GM12874 (cell line): ENCODE results near the gene TNFRSF21.

Source experiments
- TF ChIP-seq, protein P1 (sequence below): IDR thresholded peaks from 2 replicates; pipeline ENCODE4 v1.5.1; 2011; ENCODE audit warnings: low read depth, mild to moderate bottlenecking, control low read depth, low read length, moderate library complexity; ENCODE audit not compliant: insufficient read depth

TNFRSF21 gene

DNA sequence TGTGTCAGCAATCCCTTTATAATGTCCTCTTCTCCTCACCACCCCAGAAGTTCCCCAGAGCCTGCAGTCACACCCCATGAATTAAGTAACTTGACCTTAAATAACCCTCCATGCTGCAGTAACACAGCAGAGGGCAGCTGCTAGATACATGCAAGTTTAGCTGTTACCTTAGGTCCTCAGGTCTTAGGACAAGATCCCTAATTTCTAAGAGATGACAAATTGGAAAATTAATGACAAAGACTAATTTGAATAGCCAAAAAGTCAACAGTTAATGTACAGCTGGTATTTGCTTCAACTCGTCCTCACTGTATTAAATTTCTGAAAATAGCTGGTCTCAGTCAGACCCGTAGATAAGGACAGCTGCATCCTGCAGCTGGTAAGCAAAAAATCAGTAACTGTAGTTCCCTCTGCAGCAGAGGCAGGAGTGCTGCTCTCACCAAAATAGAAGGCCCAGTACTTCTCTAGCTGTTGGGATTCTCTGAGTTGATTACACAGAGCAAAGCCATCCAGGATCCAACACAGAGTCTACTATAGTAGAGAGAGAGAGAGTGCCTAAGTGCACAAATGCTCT is 62.4 kb downstream of the TNFRSF21 start:
- TF ChIP-seq, protein P1, sequence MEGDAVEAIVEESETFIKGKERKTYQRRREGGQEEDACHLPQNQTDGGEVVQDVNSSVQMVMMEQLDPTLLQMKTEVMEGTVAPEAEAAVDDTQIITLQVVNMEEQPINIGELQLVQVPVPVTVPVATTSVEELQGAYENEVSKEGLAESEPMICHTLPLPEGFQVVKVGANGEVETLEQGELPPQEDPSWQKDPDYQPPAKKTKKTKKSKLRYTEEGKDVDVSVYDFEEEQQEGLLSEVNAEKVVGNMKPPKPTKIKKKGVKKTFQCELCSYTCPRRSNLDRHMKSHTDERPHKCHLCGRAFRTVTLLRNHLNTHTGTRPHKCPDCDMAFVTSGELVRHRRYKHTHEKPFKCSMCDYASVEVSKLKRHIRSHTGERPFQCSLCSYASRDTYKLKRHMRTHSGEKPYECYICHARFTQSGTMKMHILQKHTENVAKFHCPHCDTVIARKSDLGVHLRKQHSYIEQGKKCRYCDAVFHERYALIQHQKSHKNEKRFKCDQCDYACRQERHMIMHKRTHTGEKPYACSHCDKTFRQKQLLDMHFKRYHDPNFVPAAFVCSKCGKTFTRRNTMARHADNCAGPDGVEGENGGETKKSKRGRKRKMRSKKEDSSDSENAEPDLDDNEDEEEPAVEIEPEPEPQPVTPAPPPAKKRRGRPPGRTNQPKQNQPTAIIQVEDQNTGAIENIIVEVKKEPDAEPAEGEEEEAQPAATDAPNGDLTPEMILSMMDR, result no peak

DNA sequence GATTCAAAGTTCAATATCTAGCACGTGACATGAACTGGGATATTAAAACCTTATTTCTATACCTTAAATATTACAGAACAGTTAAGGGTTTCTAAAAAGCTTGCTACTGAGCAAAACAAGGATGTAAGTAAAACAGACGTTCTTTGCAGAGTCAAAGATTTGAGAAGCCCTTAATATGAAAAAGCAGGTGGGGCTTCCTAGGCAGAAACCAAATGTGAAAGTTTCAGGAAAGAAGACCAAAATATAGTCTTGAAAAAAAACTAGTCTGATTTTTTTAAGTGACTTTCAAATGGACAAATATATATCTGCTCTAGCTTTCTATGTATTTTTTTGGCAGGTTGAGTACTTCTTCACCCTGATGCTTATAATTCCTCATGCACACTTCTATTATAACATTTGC is 63.2 kb downstream of the TNFRSF21 start:
- TF ChIP-seq, protein P1, result no peak

DNA sequence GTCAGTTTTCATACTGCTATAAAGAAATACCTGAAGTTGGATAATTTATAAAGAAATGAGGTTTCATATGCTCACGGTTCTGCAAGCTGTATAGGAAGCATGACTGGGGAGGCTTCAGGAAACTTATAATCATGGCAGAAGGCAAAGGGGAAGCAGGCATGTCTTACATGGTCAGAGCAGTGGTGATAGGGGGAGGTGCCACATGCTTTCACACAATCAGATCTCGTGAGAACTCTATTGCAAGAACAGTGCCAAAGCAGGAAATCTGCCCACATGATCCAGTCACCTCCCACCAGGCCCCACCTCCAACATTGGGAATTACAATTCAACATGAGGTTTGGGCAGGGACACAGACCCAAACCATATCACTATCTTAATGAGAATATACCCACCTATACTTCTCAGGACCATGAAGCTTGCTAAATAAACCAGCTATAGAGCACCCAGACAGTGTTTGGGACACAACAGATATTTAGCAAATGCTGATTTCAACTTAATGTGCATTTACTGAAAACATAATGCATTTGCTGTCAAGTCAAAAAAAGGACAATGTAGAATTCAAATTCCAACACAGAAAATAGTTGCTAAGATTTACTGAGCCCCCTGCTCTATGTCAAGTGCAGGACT is 63.8 kb downstream of the TNFRSF21 start:
- TF ChIP-seq, protein P1, result no peak

DNA sequence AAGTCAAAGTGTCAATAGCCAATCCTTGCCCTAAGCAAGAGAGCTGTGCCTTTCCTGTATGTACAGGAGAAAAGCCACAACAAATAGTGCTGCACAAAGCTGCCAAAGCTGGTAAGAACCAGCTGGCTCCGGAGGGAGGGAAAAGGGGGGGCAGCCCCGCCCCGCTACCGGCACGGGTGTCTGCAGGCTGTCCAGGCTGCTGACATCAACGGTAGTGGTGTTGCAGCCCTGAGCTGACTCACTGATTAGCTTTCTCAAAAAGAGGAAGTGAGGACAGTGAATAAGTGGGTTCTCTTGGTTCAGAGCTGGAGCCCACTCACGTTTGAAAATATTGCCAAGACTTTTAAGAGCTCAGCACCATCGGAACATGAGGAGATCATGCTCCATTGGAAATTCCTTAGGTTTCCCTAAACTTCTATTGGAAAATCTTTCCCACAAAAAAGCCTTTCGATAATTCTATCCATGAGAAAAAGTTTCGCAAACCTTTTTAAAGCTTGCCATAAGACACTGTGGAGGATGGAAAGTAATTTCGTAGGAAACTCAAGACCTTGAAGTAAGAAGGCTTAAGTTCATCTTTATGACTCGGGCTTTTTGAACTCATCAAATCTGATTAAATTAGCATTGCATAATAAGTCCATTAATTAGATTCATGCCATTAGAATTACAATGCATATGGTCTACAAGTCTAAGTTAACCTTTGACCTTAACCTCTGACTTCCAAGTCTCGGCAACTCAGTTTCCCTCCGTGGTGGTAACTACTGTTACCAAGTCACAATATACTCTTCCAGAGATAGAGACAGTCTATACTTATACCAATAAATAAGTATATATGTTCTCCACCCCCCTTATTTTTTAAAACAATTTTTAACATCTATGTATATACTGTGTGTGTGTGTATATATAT is 67.0 kb downstream of the TNFRSF21 start:
- TF ChIP-seq, protein P1, result no peak

DNA sequence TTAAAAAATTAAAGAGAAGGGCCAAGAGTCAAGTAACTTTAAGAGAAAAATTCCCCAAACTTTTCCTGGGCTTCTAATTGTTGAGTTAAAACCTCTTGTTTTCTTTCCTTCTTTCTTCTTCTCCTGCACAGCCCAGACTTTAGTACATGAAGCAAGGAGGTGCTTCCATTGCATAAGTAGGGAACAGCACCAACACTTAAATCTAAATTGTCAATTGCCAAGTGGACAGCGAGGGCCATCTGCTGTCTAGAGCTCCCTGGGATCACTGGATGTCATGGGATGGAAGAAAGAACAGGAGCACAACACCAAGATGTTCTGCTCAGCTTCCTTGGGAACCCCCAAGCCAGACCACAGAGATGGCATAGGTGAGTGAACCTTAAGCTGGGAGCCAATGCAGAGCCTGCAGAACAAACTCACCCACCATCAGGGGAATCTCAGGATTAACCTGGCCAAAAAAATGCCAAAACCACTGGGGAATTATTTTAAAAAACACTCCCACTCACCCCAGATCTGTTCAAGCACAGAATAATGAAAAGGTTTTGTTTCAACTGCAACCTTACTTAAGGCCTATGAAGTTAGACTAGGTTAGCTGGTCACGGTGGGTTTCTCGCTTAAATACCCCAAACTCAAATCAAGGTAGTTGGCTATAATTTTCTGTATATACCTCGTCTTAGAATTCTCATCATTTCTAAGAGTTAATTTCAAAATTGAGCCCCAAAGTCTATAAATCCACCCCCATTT is 67.8 kb downstream of the TNFRSF21 start:
- TF ChIP-seq, protein P1, result no peak

DNA sequence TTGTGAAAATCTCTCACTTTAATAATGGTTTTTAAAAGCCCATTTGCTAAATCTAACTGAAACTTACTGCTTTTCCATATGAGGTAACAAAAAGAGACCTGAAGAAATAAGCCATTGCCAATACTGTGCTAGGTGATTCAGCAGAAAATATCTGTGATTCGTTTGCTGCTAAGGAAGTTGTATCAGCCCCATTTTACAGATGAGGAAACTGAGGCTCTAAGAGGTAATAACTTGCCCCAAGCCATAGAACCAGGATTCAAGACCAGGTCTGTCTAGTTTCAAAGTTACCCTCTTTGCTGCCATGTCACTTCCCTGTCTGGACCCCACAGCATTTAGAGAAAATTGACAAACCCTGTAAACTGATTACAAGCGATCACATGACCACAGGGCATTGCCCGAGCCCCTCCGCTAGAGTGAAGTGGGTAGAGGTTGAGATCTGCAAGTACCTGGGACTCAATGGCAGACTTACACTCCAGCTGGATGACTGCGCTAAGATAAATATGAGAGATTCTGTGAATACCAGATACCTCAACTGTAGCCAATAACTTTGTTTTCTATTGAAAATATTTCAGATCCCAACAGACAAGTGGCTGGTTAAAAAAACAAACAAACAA is 69.3 kb downstream of the TNFRSF21 start:
- TF ChIP-seq, protein P1, result no peak

DNA sequence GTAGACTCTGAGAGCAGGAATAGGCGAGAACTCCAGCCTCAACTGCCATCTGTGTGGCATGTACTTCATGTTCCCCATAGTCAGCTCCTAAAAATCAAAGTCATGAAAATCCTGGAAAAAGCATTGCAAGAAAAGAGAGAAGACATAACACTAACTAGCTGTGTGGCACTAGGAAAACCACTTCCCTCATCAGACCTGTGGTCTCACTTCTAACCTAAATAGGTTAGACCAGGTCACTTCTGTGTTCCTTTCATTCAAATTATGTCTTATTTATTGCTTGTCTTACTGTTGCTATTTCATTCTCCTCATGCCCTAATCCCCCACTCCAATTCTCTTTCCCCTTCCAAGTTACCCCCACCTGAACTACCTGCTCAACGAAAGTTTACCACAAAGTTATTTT is 70.2 kb downstream of the TNFRSF21 start:
- TF ChIP-seq, protein P1, result no peak
